Lower leg skin (tissue), 3 donors: ENCODE data around the gene IQSEC3.
"Not testable (repeated sequence)": the region's sequence is repeated elsewhere in the genome, so short reads cannot be mapped to it uniquely, and the experiment has no call there.

Experiments used
- POLR2A ChIP-seq, 2 donors: fragments of 450-650 bp; IDR thresholded peaks; one replicate each; pipeline ENCODE4 v1.6.1; 2016 to 2017; ENCODE audit warnings: antibody characterized with exemption in 2 of 2, mild to moderate bottlenecking in 1 of 2, moderate library complexity in 1 of 2
- TF ChIP-seq, protein P1 (sequence below), 3 donors: fragments of 450-650 bp; IDR thresholded peaks; one replicate each; pipeline ENCODE4 v1.5.1; 2016; ENCODE audit warnings: antibody characterized with exemption in 3 of 3, mild to moderate bottlenecking in 3 of 3, moderate library complexity in 2 of 3

DNA sequence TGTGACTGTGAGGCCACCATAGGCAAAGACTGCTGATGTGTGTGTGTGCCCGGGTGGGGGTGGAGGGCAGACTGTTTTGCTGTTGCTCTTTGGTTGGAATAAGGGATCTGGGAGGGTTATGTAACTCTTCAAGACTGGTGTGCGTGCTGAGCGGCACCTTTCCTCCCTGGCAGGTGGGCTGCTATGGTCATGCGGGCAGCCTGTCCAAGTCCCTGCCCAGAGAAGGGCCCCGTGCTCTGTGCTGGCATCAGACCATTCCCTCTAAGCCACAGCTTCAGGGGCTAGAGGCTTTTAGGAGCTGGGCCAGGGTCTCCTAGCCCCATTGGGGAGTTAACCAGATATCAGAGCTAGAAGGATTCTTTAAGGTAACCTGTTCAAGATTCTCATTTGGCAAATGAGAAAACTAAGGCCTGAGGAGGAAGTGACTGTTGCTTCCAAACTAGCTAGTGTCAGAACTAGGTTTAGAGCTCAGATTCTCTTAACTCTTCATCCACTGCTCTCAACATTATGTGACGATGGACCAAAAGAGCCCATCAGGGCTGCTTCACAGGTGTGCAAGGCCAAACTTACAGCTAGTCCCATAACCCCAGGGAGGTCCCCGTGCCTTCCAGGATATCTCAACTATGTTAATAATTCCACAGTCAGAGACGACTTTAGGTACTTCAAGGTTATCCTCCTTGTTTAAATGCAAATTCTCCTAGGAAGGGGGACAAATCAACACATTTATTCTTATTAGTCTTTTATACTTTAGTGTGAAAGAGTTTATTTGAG, 8.0 kb downstream of the IQSEC3 start:
- TF ChIP-seq, protein P1, sequence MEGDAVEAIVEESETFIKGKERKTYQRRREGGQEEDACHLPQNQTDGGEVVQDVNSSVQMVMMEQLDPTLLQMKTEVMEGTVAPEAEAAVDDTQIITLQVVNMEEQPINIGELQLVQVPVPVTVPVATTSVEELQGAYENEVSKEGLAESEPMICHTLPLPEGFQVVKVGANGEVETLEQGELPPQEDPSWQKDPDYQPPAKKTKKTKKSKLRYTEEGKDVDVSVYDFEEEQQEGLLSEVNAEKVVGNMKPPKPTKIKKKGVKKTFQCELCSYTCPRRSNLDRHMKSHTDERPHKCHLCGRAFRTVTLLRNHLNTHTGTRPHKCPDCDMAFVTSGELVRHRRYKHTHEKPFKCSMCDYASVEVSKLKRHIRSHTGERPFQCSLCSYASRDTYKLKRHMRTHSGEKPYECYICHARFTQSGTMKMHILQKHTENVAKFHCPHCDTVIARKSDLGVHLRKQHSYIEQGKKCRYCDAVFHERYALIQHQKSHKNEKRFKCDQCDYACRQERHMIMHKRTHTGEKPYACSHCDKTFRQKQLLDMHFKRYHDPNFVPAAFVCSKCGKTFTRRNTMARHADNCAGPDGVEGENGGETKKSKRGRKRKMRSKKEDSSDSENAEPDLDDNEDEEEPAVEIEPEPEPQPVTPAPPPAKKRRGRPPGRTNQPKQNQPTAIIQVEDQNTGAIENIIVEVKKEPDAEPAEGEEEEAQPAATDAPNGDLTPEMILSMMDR (IDR thresholded peaks at IDR 0.05): not testable (repeated sequence)
- TF ChIP-seq POLR2A (IDR thresholded peaks at IDR 0.05): not testable (repeated sequence)
